ENCODE data around the gene P4HA2. TPM values are rescaled to one million over a fixed set of nuclear protein-coding genes. Genes with fewer than 3 reads are reported as not detected.

P4HA2 gene
- total and polyA plus RNA-seq, 2 of the 8 experiments (the other 6 are each of a cell fraction or from before 2014, with no cell fraction given): 7.4 to 9.3 TPM

- Histone ChIP-seq H3K4ac (replicated peaks; ENCODE audit: insufficient read length, low read depth, low read length) (peak overlapping the region; percentile 84), H3K9ac (replicated peaks in 1 of 4; ENCODE audit: extremely low read depth in 1 of 4, low read depth in 3 of 4, low read length in 3 of 4) (no peak overlapping the region), H4K8ac (ENCODE audit: extremely low read depth, insufficient read depth, low read length) (no peak overlapping the region; the same call in 1 of the 2 replicates), H2BK5ac (ENCODE audit: low read depth, low read length) (no peak overlapping the region), H2AFZ (ENCODE audit: low read length) (peak overlapping the region; percentile 99), H3K4me2 (ENCODE audit: insufficient read depth in 1 of 2, low read depth in 2 of 2, low read length in 2 of 2) (no peak overlapping the region), H3K79me1 (ENCODE audit: low read depth, low read length) (no peaks in the 10 kb centered on the region), H3K23ac (ENCODE audit: insufficient read length) (no peak overlapping the region), H3K18ac (ENCODE audit: extremely low read depth, low read length) (no peak overlapping the region), H3K36me3 (ENCODE audit: control insufficient read depth in 2 of 4, insufficient read depth in 4 of 4, low read length in 3 of 4) (no peaks in the 10 kb centered on the region), H3K23me2 (ENCODE audit: low read depth, low read length) (no peaks in the 10 kb centered on the region), H3K4me3 (ENCODE audit: extremely low read depth in 1 of 4, insufficient read depth in 2 of 4, low read depth in 3 of 4, low read length in 4 of 4) (no peak overlapping the region; a peak in 1 of 8 replicates), H4K91ac (replicated peaks; ENCODE audit: insufficient read length, low read length) (no peak overlapping the region), H4K5ac (ENCODE audit: insufficient read length, low read depth, low read length) (no peak overlapping the region), H2BK20ac (ENCODE audit: low read length) (no peak overlapping the region), H3K27me3 (replicated peaks in 1 of 4; ENCODE audit: control insufficient read depth in 3 of 4, extremely low read depth in 1 of 4, insufficient read depth in 3 of 4, low read length in 3 of 4) (peaks cover 0 to 4% (median 0%) of the 10 kb centered on the region in 4 experiments; a peak in 1 of 7 replicates), H3K4me1 (replicated peaks in 1 of 4; ENCODE audit: control insufficient read depth in 3 of 4, insufficient read depth in 4 of 4, low read length in 3 of 4) (peaks cover 0 to 5% (median 0%) of the 10 kb centered on the region in 4 experiments; a peak in 1 of 7 replicates), H2AK5ac (ENCODE audit: low read depth, low read length) (no peak overlapping the region), H3K79me2 (ENCODE audit: control insufficient read depth in 1 of 2, insufficient read depth in 2 of 2, low read length in 2 of 2) (no peaks in the 10 kb centered on the region), H2BK120ac (replicated peaks; ENCODE audit: low read depth, low read length) (no peak overlapping the region), H2BK15ac (ENCODE audit: low read length) (no peak overlapping the region), H3K14ac (ENCODE audit: insufficient read length) (no peak overlapping the region), H3K56ac (replicated peaks; ENCODE audit: insufficient read length, low read depth, low read length) (no peak overlapping the region), H3K27ac (ENCODE audit: low read depth, low read length) (no peak overlapping the region), H3K9me3 (ENCODE audit: insufficient read depth in 2 of 2, low read depth in 1 of 2, low read length in 1 of 2) (no peaks in the 10 kb centered on the region), H2BK12ac (ENCODE audit: low read depth, low read length) (no peak overlapping the region), H4K20me1 (replicated peaks in 1 of 2; ENCODE audit: control insufficient read depth in 1 of 2, insufficient read depth in 2 of 2, low read length in 2 of 2) (no peaks in the 10 kb centered on the region)
- CTCF ChIA-PET (ENCODE audit: partially characterized antibody): interaction anchor here (0.6 to 9.3 kb wide), 8 partner anchors 12 to 628 kb away, joined by 3 to 96 read pairs (median 6); partner anchors contain the start of gene SLC22A4
- FAIRE-seq: no peak
- POLR2A ChIA-PET (ENCODE audit: partially characterized antibody): interaction anchor here (1.1 kb wide), 1 partner anchor 73 kb away, joined by 4 read pairs; no protein-coding TSS in a partner anchor
- 89% methylated on average over 10 of the region's 10 CpGs; no CpG with 5 or more reads in 1 of the 2 experiments for WGBS, 2 experiments (ENCODE audit: extremely low coverage in 1 of 2, insufficient coverage in 1 of 2, insufficient read length in 1 of 2, insufficient replicate concordance in 2 of 2, low coverage in 1 of 2, low lambda C conversion rate in 2 of 2, missing lambda C conversion rate in 1 of 2)
- no peak for DNase-seq (ENCODE audit: low read depth in 1 of 2, low spot score in 2 of 2)
- TF ChIP-seq SP1 (IDR thresholded peaks at IDR 0.05; ENCODE audit: low read depth, low read length) (no peak), SAP30 (IDR thresholded peaks at IDR 0.05; ENCODE audit: insufficient read depth, insufficient replicate concordance, low read length) (no peak), PHF8 (conservative IDR thresholded peaks at IDR 0.05; ENCODE audit: low read depth, low read length) (no peak), MAFK (IDR thresholded peaks at IDR 0.05; ENCODE audit: low read depth, low read length) (no peak), EZH2 (IDR thresholded peaks at IDR 0.05; ENCODE audit: low read depth, low read length, severe bottlenecking) (no peak), POLR2AphosphoS5 (IDR thresholded peaks at IDR 0.05; ENCODE audit: low read depth, low read length) (no peak), JUN (IDR thresholded peaks at IDR 0.05; ENCODE audit: low read depth, low read length) (no peak), NRF1 (IDR thresholded peaks at IDR 0.05; ENCODE audit: low read depth, low read length) (no peak), SP4 (IDR thresholded peaks at IDR 0.05; ENCODE audit: low read length) (no peak), TBP (IDR thresholded peaks at IDR 0.05; ENCODE audit: low read depth, low read length) (no peak), TAF1 (IDR thresholded peaks at IDR 0.05; ENCODE audit: low read depth, low read length) (no peak), RAD21 (IDR thresholded peaks at IDR 0.05 in 1 of 2, conservative IDR thresholded peaks at IDR 0.05 in 1 of 2; ENCODE audit: low read depth in 2 of 2, low read length in 2 of 2) (no peak), ASH2L (IDR thresholded peaks at IDR 0.05; ENCODE audit: low read length) (no peak), CHD2 (IDR thresholded peaks at IDR 0.05; ENCODE audit: low read length) (no peak)
Observed at GRCh38 chr5:132251220-132251725, 23.6 kb upstream of the P4HA2 start.

Data from H1 (cell line).